Osteoblast (primary cell): ENCODE results near the gene CHD2. TPM values are rescaled to one million over a fixed set of nuclear protein-coding genes. Genes with fewer than 3 reads are reported as not detected.
"Not testable (repeated sequence)": the region's sequence is repeated elsewhere in the genome, so short reads cannot be mapped to it uniquely, and the experiment has no call there.

Experiments
- DNase-seq: peaks from one replicate; pipeline ENCODE4 v3.0.0; 2011; ENCODE audit warnings: low spot score, mixed read lengths; ENCODE audit not compliant: insufficient read length; ENCODE audit errors: missing footprints
- H2AFZ ChIP-seq: 2 replicates; pipeline ENCODE4 v1.6.0; 2011; ENCODE audit warnings: mild to moderate bottlenecking, low read length
- H3K27ac ChIP-seq: 2 replicates; pipeline ENCODE4 v1.5.1; 2011; ENCODE audit warnings: mild to moderate bottlenecking, low read depth, low read length, moderate library complexity
- H3K27me3 ChIP-seq: 2 replicates; pipeline ENCODE4 v1.6.0; 2012; ENCODE audit warnings: mild to moderate bottlenecking, control low read depth, inconsistent platforms, low read length, moderate library complexity; ENCODE audit not compliant: insufficient read depth
- H3K36me3 ChIP-seq: 2 replicates; pipeline ENCODE4 v1.5.1; 2011; ENCODE audit warnings: mild to moderate bottlenecking, low read length, control low read depth, moderate library complexity; ENCODE audit not compliant: insufficient read depth
- H3K4me1 ChIP-seq: 2 replicates; pipeline ENCODE4 v1.5.1; 2011; ENCODE audit warnings: mild to moderate bottlenecking, low read length, control low read depth, moderate library complexity; ENCODE audit not compliant: insufficient read depth
- H3K4me2 ChIP-seq: 2 replicates; pipeline ENCODE4 v1.6.0; 2011; ENCODE audit warnings: mild to moderate bottlenecking, low read length; ENCODE audit not compliant: insufficient read depth
- H3K4me3 ChIP-seq: fragments of 200-600 bp; sonication (generic); 3 replicates; pipeline ENCODE4 v1.5.1; 2012; ENCODE audit warnings: mild to moderate bottlenecking, low read length, inconsistent platforms; ENCODE audit not compliant: insufficient read depth
- H3K79me2 ChIP-seq: 2 replicates; pipeline ENCODE4 v1.6.0; 2012; ENCODE audit warnings: mild to moderate bottlenecking, low read length, control low read depth, inconsistent platforms; ENCODE audit not compliant: insufficient read depth
- H3K9me3 ChIP-seq: 2 replicates; pipeline ENCODE4 v1.5.1; 2011; ENCODE audit warnings: low read depth, low read length, control low read depth
- H4K20me1 ChIP-seq: 2 replicates; pipeline ENCODE4 v1.6.0; 2012; ENCODE audit warnings: mild to moderate bottlenecking, low read length, control low read depth; ENCODE audit not compliant: insufficient read depth
- CTCF ChIP-seq: IDR thresholded peaks from 2 replicates; pipeline ENCODE4 v1.5.1; 2011; ENCODE audit warnings: mild to moderate bottlenecking, low read depth, low read length, moderate library complexity; ENCODE audit errors: extremely low read depth
- total RNA-seq: library from RNA; depleted of rRNA; stranded (reverse); fragments of >200 nt; gene quantifications from 2 replicates; pipeline ENCODE4 v1.2.3, GENCODE V29; 2012

CHD2 gene
- total RNA-seq, 1 donor = 98.8 TPM

- Histone ChIP-seq H3K79me2 (no peaks in the 10 kb centered on the region), H3K9me3 (no peaks in the 10 kb centered on the region), H3K4me3 (no peak overlapping the region), H2AFZ (peak overlapping the region; percentile 67), H3K4me1 (peaks cover 14% of the 10 kb centered on the region), H3K36me3 (no peaks in the 10 kb centered on the region), H3K27ac (no peak overlapping the region), H3K4me2 (peak overlapping the region; percentile 6), H3K27me3 (no peaks in the 10 kb centered on the region), H4K20me1 (no peaks in the 10 kb centered on the region)
- DNase-seq = peak; percentile 90
- TF ChIP-seq CTCF = no peak
These were observed 30.7 kb upstream of the CHD2 start for GRCh38 chr15:92869263-92869940.

GRCh38 chr15:92870010-92870591 lies 30.0 kb upstream of the CHD2 start:
- no peak for TF ChIP-seq CTCF
- Histone ChIP-seq H3K4me1 (peaks cover 14% of the 10 kb centered on the region), H3K4me3 (no peak overlapping the region), H3K36me3 (no peaks in the 10 kb centered on the region), H2AFZ (peak overlapping the region; percentile 67), H3K27ac (no peak overlapping the region), H4K20me1 (no peaks in the 10 kb centered on the region), H3K27me3 (no peaks in the 10 kb centered on the region), H3K4me2 (peak overlapping the region; percentile 6), H3K79me2 (no peaks in the 10 kb centered on the region), H3K9me3 (no peaks in the 10 kb centered on the region)
- no peak for DNase-seq

- not testable (repeated sequence) for H3K27ac ChIP-seq, H3K9me3 ChIP-seq, H3K36me3 ChIP-seq, H4K20me1 ChIP-seq, H3K79me2 ChIP-seq, DNase-seq, H3K4me2 ChIP-seq, H3K4me3 ChIP-seq, H2AFZ ChIP-seq, H3K27me3 ChIP-seq
- H3K4me1 ChIP-seq = peaks cover 14% of the 10 kb centered on the region
These were observed 27.2 kb upstream of the CHD2 start for GRCh38 chr15:92872967-92873366.

GRCh38 chr15:92877000-92877399 lies 23.1 kb upstream of the CHD2 start:
- Histone ChIP-seq H3K4me1 (peaks cover 13% of the 10 kb centered on the region), H4K20me1 (no peaks in the 10 kb centered on the region), H2AFZ (no peak overlapping the region), H3K9me3 (no peaks in the 10 kb centered on the region), H3K36me3 (no peaks in the 10 kb centered on the region), H3K27ac (no peak overlapping the region), H3K79me2 (no peaks in the 10 kb centered on the region), H3K4me3 (no peak overlapping the region), H3K4me2 (no peak overlapping the region), H3K27me3 (no peaks in the 10 kb centered on the region)
- DNase-seq = peak; percentile 34
- TF ChIP-seq CTCF = no peak
